Measurements from ENCODE around the gene CAMTA1.

DNA sequence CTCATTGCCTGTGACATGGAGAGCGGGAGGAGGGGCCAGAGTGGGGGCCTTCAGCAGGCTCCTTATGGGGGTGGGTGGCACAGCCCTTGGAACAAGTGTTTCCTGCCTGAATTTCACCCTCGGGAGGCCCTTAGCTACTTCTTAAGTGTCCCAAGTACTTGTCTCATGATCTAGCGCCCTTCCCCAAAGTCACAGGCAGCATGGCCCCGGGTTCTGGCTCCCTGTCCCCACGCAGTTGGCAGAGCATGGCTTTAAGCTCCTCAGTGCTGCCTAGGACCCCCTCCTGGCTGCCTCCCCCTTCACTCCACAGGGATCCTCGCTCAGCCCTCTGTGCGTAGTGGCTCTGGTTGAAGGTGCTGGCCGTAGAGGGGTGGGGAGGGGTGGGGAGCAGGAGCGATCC is 197.2 kb downstream of the CAMTA1 start:
- TF ChIP-seq POLR2A (IDR thresholded peaks at IDR 0.05): no peak
- TF ChIP-seq, protein P1, sequence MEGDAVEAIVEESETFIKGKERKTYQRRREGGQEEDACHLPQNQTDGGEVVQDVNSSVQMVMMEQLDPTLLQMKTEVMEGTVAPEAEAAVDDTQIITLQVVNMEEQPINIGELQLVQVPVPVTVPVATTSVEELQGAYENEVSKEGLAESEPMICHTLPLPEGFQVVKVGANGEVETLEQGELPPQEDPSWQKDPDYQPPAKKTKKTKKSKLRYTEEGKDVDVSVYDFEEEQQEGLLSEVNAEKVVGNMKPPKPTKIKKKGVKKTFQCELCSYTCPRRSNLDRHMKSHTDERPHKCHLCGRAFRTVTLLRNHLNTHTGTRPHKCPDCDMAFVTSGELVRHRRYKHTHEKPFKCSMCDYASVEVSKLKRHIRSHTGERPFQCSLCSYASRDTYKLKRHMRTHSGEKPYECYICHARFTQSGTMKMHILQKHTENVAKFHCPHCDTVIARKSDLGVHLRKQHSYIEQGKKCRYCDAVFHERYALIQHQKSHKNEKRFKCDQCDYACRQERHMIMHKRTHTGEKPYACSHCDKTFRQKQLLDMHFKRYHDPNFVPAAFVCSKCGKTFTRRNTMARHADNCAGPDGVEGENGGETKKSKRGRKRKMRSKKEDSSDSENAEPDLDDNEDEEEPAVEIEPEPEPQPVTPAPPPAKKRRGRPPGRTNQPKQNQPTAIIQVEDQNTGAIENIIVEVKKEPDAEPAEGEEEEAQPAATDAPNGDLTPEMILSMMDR (IDR thresholded peaks at IDR 0.05): no peak
- TF ChIP-seq EP300 (IDR thresholded peaks at IDR 0.05): no peak
- TF ChIP-seq POLR2AphosphoS5 (IDR thresholded peaks at IDR 0.05): no peak

All from stomach (tissue), 4 donors.